ENCODE results near the gene RAB29.

DNA sequence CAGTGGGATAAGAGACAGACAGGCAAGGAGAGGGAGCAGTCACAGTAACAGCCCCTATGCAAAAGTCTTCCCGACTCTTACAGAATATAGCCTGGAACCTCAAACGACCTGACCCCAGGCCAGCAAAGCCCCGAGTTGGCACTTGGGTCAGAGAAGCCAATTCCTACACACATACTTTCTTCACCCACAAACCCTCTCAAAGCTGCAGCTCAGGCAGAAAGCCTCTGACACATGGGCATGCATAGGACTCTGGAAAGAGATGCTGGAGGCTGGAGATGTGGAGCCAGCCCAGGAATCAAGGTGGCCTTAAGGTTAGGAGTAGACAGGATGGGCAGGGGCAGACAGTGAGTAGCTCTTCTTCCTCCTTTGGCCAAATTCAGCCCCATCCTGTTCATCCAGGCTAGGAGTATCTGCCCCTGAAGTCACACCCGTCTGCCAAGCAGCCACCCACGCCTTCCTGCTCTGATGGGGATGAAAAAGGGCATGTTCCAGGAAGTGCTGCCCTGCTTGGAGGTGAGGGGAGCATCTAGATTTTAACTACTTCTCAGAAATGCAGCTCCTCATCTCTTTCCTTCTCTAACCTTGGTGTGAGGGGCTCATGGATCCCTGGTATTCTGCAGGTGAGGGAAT lies 29.9 kb upstream of the RAB29 start:
- TF ChIP-seq ZNF274 (IDR thresholded peaks at IDR 0.05; ENCODE audit: low read depth, low read length) (no peak), YY1 (IDR thresholded peaks at IDR 0.05; ENCODE audit: insufficient read depth, insufficient read length) (no peak)
